Measurements from ENCODE around the gene SELL. TPM values are rescaled to one million over a fixed set of nuclear protein-coding genes. Genes with fewer than 3 reads are reported as not detected.
"Not testable (repeated sequence)": the region's sequence is repeated elsewhere in the genome, so short reads cannot be mapped to it uniquely, and the experiment has no call there.

SELL gene
- total RNA-seq, 1 donor from 2014 or later = 5.6 TPM

GRCh38 chr1:169667699-169668596, 43.5 kb downstream of the SELL start:
- DNase-seq (ENCODE audit: low spot score) = not testable (repeated sequence)

GRCh38 chr1:169667227-169667639, 44.2 kb downstream of the SELL start:
- not testable (repeated sequence) for DNase-seq (ENCODE audit: low spot score)

- DNase-seq (ENCODE audit: low spot score) = not testable (repeated sequence)
Observed at GRCh38 chr1:169662680-169663079, 48.7 kb downstream of the SELL start.

GRCh38 chr1:169661066-169661465, 50.4 kb downstream of the SELL start:
- not testable (repeated sequence) for DNase-seq (ENCODE audit: low spot score)

- DNase-seq (ENCODE audit: low spot score) = not testable (repeated sequence)
Observed at GRCh38 chr1:169658777-169659176, 52.6 kb downstream of the SELL start.

- no peak for DNase-seq (ENCODE audit: low spot score)
Observed at GRCh38 chr1:169653873-169654272, 57.5 kb downstream of the SELL start.

GRCh38 chr1:169651035-169651434, 60.4 kb downstream of the SELL start:
- DNase-seq (ENCODE audit: low spot score) = no peak

- no peak for DNase-seq (ENCODE audit: low spot score)
Observed at GRCh38 chr1:169650551-169650950, 60.9 kb downstream of the SELL start.

- DNase-seq (ENCODE audit: low spot score) = no peak
Observed at GRCh38 chr1:169648709-169649108, 62.7 kb downstream of the SELL start.

GRCh38 chr1:169648187-169648586, 63.2 kb downstream of the SELL start:
- no peak for DNase-seq (ENCODE audit: low spot score)

- DNase-seq (ENCODE audit: low spot score) = no peak
Observed at GRCh38 chr1:169647512-169647911, 63.9 kb downstream of the SELL start.

- no peak for DNase-seq (ENCODE audit: low spot score)
Observed at GRCh38 chr1:169644297-169644696, 67.1 kb downstream of the SELL start.

Other genes starting within 250 kb of the SELL start
- 29.0 TPM for gene SLC19A2, start 225.7 kb downstream of the SELL start, total RNA-seq
- gene F5, start 125.1 kb downstream of the SELL start, total RNA-seq = 154 TPM
- 12.6 TPM for gene SELP, start 81.5 kb downstream of the SELL start, total RNA-seq
- gene SELE, start 22.5 kb upstream of the SELL start, total RNA-seq = 0.95 TPM
- 4.9 TPM for gene METTL18, start 83.3 kb upstream of the SELL start, total RNA-seq
- 18.9 TPM for gene SCYL3, start 182.3 kb upstream of the SELL start, total RNA-seq